GM18867 (cell line): Measurements from ENCODE around the gene KCTD15.

ENCODE experiments used
- ATAC-seq: cut with Tn5 transposase; IDR thresholded peaks from one replicate; pipeline ENCODE4 v1.9.1; 2021; ENCODE audit warnings: mild to moderate bottlenecking, moderate library complexity; ENCODE audit not compliant: unreplicated experiment

The KCTD15 gene

DNA sequence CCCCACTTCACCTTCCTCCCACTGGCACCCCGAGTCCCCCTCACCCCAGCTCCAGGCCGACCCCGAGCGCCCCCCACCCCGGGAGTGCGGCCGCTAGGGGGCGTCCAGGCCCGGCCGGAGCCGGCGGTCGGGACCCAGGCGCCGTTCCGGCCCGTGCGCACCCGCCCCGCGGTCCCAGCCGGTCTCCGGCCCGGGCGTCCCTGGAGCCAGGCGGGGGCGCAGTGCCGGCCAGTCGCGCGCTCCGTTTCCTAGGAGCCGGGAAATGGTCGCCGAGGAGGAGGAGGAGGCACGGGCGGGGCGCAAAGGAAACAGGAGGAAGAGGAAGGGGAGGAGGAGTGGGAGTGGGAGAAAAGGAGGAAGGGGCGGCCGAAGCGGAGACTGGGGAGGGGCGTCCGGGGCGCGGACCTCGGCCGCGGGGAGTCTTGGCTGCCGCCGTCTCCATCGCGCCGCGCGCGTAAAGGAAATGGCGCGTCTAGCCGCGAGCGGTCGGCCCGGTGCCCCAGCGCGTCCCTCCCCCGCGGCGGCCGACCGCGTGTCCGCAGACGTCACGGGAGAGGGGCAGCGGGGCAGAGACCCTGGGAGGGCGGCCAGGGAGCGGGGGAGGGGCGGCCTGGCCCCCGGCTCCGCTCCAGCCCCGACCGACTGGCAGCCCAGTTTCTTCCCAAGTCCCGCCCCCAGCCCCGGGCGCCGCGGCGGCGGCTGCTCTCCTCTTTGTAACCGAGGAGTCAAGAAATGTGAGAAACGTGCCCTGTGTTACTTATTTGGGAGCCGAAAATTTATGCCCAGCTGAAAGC, 1.1 kb upstream of the KCTD15 start:
- no peak for ATAC-seq

DNA sequence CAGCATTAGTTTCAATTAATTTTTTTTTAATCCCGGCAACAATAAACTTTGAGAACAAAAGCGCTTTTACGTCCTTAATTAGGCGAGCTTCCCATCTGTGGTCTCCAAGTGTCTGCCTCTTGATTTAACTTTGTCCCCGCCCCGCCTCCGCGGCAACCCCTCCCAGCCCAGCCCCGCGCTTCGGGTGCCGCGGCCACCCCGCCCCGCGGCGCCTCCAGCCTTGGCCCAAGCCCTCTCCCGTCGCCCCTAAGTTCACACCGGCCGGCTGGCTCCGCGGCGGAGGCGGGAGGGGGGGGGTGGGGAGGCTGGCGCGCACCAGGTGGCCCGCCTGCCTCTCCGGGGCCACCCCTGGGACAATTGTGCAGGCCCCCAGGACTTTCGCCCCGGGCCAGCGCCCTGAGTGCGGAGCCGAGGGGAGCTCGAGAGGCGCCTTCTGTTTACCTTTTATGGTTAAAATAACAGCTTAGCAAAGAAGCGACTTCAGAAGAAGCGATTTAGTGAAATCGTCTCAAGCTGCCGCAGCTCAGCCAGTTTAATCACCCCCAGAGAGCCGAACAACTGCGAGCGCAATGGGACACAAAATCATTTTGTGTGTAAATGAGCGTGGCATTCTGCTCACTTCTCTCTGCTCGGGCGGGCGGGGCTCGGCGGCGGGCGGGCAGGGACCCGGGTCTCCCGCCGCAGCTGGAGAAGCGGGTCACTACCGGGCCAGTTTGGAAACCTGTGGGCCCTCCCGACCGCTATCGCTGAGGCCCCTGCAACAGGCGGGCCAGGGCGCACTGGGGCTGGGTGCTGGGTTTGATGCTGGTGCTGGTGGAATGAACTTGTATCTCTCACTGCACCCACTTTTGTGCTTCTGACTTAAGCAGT, 1.4 kb downstream of the KCTD15 start:
- ATAC-seq: no peak

DNA sequence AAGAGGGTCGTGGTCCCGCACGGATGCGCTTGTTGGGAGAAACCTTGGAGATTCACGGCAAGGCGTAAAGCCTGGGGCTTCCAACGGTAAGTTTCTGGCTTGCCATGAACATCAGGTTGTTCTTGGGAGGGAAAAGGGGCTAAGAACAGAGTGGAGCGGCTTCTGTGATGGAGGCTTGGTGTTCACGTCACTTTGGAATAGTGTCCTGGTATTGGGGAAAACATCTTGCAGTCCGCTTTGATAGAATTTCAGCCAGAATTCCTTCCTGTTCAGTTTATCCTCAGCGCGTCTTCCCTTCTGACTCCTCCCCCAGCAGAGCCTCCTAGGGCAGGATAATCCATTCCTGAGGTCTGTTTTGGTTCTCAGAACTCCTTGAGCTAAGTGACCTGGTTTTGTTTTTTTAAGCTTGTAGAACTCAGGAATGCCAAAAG, 2.0 kb downstream of the KCTD15 start:
- no peak for ATAC-seq

DNA sequence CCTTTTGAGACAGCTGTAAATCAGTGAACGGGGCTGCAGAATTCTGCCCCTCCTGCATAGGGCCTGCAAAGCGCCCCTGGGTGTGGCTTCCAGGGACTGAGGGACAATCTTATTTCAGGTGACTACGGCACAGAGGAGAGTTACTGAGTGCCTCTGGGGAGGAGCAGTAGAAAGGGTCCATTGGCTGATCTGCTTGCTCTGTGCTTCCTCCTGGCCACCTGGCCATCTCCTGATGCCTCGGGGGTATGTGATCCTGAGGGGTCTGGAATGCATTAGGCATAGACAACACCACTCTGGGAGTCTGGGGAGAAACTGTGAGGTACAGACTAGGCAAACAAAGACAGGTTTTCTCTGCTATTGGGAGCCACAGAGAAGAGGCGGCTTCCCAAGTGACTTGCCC, 2.8 kb downstream of the KCTD15 start:
- no peak for ATAC-seq

DNA sequence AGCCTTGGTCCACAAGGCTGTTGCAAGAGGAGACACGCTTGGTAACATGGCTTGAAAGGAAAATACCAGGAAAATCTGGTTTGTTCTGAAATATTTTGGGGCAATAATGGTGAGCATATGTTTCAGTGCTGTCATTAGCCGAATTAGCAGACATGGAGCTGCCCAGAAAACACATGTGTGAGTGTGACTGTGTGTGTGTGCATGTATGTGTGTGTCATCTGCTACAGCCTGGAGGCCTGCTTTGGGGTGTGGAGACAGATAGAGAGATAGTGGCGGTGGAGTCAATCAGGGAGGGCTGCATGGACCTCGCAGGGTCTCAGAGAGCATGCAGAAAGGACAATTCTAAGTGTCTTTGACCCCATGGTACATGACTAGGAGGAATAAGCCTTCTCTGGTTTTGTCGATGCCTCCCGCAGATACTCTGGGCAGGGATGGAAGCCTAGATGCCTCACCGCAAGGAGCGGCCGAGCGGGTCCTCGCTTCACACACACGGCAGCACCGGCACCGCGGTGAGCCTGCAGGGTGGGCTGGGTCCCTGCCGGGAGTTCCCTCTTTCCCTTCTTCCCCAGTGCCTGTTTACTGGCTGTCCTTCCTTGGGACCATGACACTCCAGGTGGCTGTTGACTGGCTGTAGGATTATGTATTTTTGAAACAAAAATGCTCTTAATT, 3.5 kb downstream of the KCTD15 start:
- no peak for ATAC-seq

DNA sequence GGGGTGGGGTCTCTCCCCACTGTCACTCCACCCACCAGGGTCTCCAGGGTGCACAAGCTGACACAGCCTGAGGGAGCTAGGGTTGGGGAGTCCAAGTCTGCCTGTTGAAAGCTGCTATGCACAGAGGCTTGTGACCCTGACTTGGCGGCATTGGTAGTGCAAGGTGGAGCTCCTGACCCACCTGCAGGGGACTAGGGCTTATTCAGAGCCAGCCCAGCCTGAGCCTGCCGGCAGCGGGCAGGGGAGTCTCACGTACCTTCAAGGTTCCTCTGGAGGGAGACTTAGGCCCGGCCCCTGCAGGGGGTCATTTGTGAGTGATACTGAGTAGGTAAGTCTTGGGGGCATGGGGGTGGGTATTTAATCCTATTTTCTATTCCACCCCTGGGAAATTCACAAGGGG, 4.7 kb downstream of the KCTD15 start:
- ATAC-seq: no peak

DNA sequence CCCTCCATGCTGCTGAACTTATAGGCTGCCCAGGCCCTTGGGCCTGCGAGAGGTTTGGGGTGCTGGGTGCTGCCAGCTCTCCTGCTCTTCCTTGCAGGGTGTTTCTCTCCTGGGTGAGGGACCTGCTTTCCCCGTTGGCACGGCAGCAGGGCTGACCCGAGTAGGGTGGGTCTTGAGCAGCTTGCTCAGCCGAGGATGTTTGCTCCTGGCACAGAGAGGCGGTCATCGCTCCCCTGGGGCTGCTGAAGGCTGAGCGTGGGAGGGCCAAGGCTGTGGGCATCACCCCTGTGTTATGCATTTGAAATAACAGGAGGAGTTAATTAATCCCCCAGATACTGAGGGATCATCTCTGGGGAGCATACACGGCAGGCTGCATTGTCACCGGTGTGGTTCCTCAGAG, 5.3 kb downstream of the KCTD15 start:
- no peak for ATAC-seq

- ATAC-seq: no peak
Measured at GRCh38 chr19:33802801-33803200, 6.1 kb downstream of the KCTD15 start.

- no peak for ATAC-seq
Measured at GRCh38 chr19:33803383-33803782, 6.7 kb downstream of the KCTD15 start.

- no peak for ATAC-seq
Measured at GRCh38 chr19:33804021-33804799, 7.5 kb downstream of the KCTD15 start.

- no peak for ATAC-seq
Measured at GRCh38 chr19:33805313-33805712, 8.6 kb downstream of the KCTD15 start.

DNA sequence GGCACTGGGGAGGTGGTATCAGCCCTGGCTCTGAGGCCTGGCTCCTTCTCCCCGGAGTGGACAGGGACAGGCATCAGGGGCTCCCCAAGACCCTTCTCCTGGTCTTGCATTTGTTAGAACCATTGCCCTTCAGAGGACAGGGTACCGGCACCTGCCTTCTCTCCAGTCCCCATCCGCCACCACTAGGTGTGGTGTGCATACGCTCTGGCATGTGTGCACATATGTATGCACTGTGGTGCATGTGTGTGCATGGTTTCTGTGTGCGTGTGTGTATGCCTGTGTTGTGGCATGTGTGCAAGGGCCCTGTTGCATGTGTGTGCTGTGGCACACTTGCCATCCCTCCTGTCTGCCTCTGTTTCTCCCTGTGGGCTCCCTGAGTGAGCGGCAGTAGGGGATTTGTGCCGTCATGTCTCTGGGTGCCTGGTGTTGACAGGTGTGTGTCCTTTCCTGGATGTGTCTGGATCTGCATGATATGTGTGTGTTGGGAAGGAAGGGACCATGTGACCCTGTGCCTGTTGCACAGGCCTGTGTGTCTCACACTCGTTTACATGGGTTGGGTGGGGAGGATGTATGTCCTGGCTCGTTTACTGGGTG, 9.3 kb downstream of the KCTD15 start:
- ATAC-seq: no peak

DNA sequence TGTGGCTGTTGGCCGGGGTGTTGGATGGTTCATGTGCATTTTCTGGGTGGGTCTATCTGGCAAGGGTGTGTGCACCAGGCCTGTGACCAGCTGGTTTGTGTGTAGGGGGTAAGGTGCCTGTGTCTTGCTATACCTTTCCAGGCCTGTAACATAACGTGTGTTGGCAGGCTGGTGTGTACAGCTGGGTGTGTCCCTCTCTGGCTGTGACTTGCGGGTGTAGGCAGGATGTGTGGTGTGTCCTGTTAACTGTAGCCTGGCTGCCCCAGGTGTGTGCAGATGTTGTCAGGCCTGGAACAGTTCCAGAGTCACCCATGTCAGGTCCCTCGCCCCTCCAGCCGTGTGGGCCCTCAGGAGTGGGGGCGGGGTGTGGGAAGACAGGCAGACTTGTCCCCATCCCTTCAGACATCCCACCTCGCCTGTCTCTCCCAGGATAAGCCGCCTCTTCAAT, 9.8 kb downstream of the KCTD15 start:
- ATAC-seq: no peak

GRCh38 chr19:33808399-33808798, 11.7 kb downstream of the KCTD15 start:
- ATAC-seq: no peak

DNA sequence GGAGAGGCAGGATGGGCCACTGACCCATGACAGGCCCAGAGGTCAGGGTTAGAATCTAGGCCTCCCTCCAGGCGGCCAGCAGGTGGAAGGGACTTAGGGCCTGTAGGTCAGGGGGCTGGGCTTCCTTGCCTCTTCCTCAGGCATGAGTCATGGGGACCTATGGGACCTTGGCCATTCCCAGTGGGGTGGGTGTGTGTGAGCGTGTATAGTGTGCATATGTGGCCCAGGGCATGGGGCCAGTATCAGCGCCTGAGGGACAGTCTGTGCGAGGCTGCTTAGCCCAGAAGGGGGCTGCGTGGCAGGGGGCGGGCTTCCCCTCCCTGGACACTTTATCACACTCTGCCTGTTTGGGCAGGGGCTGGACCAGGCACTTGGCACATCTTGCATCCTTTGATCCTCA, 13.3 kb downstream of the KCTD15 start:
- no peak for ATAC-seq

DNA sequence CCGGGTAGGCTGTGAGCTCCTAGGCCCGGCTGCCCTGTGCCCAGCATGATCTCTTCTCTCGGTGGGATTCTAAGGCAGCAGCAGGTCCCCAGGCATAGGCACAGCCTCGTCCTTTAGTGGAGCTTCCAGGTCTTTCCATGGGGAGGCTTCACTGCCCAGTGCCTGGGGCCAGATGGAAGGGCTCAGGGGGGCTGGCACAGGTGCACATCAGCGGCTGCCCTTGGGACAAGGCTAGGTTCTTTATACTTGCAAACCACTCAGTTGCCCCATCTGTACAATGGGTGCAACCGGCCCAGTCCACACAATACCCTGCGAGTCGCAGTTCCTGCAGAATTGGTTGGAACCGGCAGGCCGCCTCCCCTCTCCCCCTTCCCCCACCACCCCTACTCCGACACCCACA, 14.2 kb downstream of the KCTD15 start:
- no peak for ATAC-seq

DNA sequence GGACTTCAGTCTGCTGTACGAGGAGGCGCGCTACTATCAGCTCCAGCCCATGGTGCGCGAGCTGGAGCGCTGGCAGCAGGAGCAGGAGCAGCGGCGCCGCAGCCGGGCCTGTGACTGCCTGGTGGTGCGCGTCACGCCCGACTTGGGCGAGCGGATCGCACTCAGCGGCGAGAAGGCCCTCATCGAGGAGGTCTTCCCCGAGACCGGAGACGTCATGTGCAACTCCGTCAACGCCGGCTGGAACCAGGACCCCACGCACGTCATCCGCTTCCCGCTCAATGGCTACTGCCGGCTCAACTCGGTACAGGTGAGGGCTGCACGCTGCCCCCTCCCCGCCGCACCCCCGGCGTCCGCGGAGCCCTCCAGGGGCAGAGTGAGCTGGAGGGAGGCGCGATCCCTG, 14.6 kb downstream of the KCTD15 start:
- ATAC-seq: no peak

DNA sequence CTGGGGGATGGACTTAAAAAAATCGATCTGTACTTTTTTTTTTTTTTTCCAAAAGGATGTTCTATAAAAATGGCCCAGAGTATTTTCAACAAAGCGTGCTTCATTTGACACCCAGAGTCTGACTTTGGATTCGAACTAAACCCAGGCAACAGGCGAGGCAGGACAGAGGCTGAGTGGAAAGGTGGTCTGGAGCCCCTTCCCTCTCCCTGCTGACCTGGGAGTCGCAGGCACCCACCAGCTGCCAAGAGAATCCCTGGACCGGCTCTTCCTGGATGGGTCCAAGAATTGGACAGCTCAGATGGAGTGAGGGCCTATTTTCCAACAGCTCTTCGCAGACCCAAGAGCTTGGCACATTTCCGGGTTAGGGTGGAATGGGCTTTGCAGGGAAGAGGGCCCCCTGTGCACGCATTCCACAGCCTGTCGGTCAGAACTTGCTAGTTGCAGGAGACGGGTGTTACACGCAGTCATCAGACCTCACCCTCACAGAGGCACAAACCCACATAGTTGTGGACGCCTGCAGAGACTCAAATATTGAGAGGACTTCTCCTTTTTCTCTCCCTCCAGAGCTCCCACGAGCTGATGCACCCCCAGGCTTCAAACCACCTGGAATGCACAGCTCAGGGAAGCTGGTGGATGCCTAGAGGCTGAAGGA, 15.2 kb downstream of the KCTD15 start:
- no peak for ATAC-seq

DNA sequence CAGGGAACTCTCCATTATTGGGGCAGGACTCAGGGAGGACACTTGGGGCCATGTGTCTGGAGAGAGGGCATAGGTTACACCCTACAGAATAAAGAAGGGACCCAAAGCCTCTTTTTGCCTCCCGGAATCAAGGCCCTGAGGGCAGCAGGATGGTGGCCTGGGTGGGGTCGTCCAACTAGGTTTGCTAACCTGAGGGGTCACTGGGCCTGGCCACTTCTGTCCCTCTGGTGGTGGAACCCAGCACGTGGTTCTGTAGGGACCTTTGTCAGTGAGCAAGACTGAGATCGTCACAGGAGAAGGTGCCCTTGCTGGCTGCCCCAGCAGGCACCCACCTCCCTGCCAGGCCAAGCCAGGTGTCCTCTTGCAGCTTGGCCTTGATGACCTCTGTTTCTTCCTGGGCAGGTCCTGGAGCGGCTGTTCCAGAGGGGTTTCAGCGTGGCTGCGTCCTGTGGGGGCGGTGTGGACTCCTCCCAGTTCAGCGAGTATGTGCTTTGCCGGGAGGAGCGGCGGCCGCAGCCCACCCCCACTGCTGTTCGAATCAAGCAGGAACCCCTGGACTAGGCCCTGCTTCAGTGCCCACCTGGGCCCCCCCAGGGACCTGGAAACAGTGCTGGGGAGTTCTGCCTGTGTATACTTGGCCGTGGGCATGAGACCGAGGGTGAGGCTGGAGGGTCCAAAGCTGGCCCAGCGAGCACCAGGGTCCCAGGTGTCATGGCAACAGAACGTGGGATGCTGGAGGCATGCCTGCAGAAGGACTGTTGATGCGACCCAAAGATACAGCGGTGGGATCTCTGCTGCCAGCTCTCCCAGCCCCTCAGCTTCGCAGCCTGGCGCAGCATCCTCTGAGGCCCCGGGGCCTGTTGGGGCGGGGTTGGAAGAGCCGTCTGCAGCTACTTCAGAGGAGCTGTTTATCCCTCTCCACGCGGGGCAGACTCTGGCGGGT, 16.0 kb downstream of the KCTD15 start:
- ATAC-seq: no peak
